Endothelial cell of umbilical vein (primary cell): ENCODE results near the gene TDRD3. TPM values are rescaled to one million over a fixed set of nuclear protein-coding genes. Genes with fewer than 3 reads are reported as not detected.

ENCODE experiments used
- BruUV-seq: library from RNA; stranded (reverse); fragments of 400-500 nt; replicated peaks from 2 replicates; lab custom pipeline; 2021; lab: Mats Ljungman, UMichigan
- CTCF ChIA-PET: fragments of 300-600, 350-600 bp; sonication (Branson Sonifier 250); formaldehyde crosslinking; loops from one replicate; lab custom pipeline; 2021; ENCODE audit warnings: antibody characterized with exemption, inconsistent platforms; lab: Charles Lee
- POLR2A ChIA-PET: fragments of 300-600, 350-600 bp; sonication (Branson Sonifier 250); formaldehyde crosslinking; loops from one replicate; lab custom pipeline; 2021; ENCODE audit warnings: antibody characterized with exemption, inconsistent platforms; lab: Charles Lee
- DNase-seq: peaks from one replicate; pipeline ENCODE4 v3.0.0-alpha.2; 2011; ENCODE audit warnings: low read depth, low spot score
- FAIRE-seq: peaks from 2 replicates; lab custom pipeline; 2011; peaks lifted over from hg19 to GRCh38; lab: Jason Lieb, UNC
- H2AFZ ChIP-seq: 2 replicates; pipeline ENCODE4 v1.6.0; 2012; ENCODE audit warnings: low read depth, low read length, control low read depth, inconsistent platforms
- H3K27ac ChIP-seq: 2 replicates; pipeline ENCODE4 v1.5.1; 2011; ENCODE audit warnings: low read depth, mild to moderate bottlenecking, control low read depth, low read length, moderate library complexity; ENCODE audit not compliant: insufficient read depth
- H3K27me3 ChIP-seq, 2 experiments: 2 replicates each; pipeline versions ENCODE4 v1.6.0 to v1.6.1; 2011; ENCODE audit warnings: low read length in 2 of 2, mixed read lengths in 1 of 2; ENCODE audit not compliant: control insufficient read depth in 2 of 2, insufficient read depth in 2 of 2
- H3K36me3 ChIP-seq, 2 experiments: 2 replicates in 1 of 2; 3 replicates in 1 of 2; pipeline ENCODE4 v1.5.1; 2011; ENCODE audit warnings: low read length in 2 of 2, mild to moderate bottlenecking in 1 of 2, moderate library complexity in 1 of 2; ENCODE audit not compliant: control insufficient read depth in 2 of 2, insufficient read depth in 2 of 2; ENCODE audit errors: extremely low read depth in 1 of 2
- H3K4me1 ChIP-seq: 3 replicates; pipeline ENCODE4 v1.5.1; 2011; ENCODE audit warnings: mild to moderate bottlenecking, low read length; ENCODE audit not compliant: control insufficient read depth, insufficient read depth; ENCODE audit errors: extremely low read depth
- H3K4me2 ChIP-seq: 2 replicates; pipeline ENCODE4 v1.6.1; 2011; ENCODE audit warnings: low read length, control low read depth, mixed read lengths; ENCODE audit not compliant: insufficient read depth
- H3K4me3 ChIP-seq, 3 experiments: fragments of 200-600 bp in 1 of 3; sonication (generic), shearing (Covaris generic) in 1 of 3; replicated peaks in 1 of 3; 2 replicates each; pipeline ENCODE4 v1.5.1; 2011 to 2016; ENCODE audit warnings: control low read depth in 3 of 3, low read length in 3 of 3, mild to moderate bottlenecking in 2 of 3, inconsistent platforms in 1 of 3, low read depth in 1 of 3, moderate library complexity in 1 of 3; ENCODE audit not compliant: insufficient read depth in 1 of 3
- H3K79me2 ChIP-seq: 2 replicates; pipeline ENCODE4 v1.6.0; 2012; ENCODE audit warnings: low read length, inconsistent platforms; ENCODE audit not compliant: control insufficient read depth, insufficient read depth
- H3K9ac ChIP-seq: replicated peaks from 2 replicates; pipeline ENCODE3; 2011; ENCODE audit warnings: low read length, control low read depth; ENCODE audit not compliant: insufficient read depth; ENCODE audit errors: extremely low read depth
- H3K9me1 ChIP-seq: replicated peaks from 3 replicates; pipeline ENCODE4 v1.6.0; 2011; ENCODE audit warnings: mild to moderate bottlenecking, low read length; ENCODE audit not compliant: control insufficient read depth, insufficient read depth; ENCODE audit errors: extremely low read depth
- H3K9me3 ChIP-seq: replicated peaks from 2 replicates; pipeline ENCODE4 v1.5.1; 2012; ENCODE audit warnings: low read length, inconsistent platforms; ENCODE audit not compliant: control insufficient read depth, insufficient read depth
- H4K20me1 ChIP-seq: replicated peaks from 2 replicates; pipeline ENCODE3; 2011; ENCODE audit warnings: mild to moderate bottlenecking, low read length; ENCODE audit not compliant: control insufficient read depth, insufficient read depth; ENCODE audit errors: extremely low read depth
- GATA2 ChIP-seq: IDR thresholded peaks from 2 replicates; pipeline ENCODE4 v1.7.0; 2011; ENCODE audit warnings: low read depth, mild to moderate bottlenecking, moderate library complexity, mixed read lengths, low read length; ENCODE audit not compliant: insufficient read length, insufficient read depth
- MYC ChIP-seq: IDR thresholded peaks from one replicate; pipeline ENCODE4 v1.6.1; 2011; ENCODE audit warnings: mild to moderate bottlenecking, low read depth, low read length
- dilution Hi-C: fragments of 300-500 bp; cut with MboI; formaldehyde crosslinking; loops from one replicate; pipeline ENCODE4 v1.15.0; 2019; ENCODE audit warnings: low sequenced_read_pairs; ENCODE audit not compliant: extremely low pct_ligation_motif_present
- intact Hi-C: fragments of 100-400 bp; cut with micrococcal nuclease; formaldehyde crosslinking; loops from one replicate; pipeline ENCODE4 v1.10.0; 2022
- polyA plus RNA-seq, 4 experiments: library from polyadenylated mRNA; depleted of rRNA in 3 of 4; stranded (reverse) in 3 of 4; unstranded in 1 of 4; fragments of >200 nt; gene quantifications; 2 replicates each; pipeline versions ENCODE4 v1.2.1 to v1.2.3, GENCODE V29; 2011 to 2012; ENCODE audit warnings: missing spikeins in 1 of 4
- total RNA-seq: library from RNA; stranded (reverse); gene quantifications from 2 replicates; pipeline ENCODE4 v1.2.3, GENCODE V29; 2021
- TF ChIP-seq, protein P1 (sequence below): IDR thresholded peaks from 2 replicates; pipeline ENCODE4 v1.6.1; 2011; ENCODE audit not compliant: insufficient read depth, insufficient read length
- TF ChIP-seq, protein P2 (sequence below), 2 donors: IDR thresholded peaks; 1 replicate in 1 of 2; 2 replicates in 1 of 2; pipeline ENCODE4 v1.5.1; 2011; ENCODE audit warnings: low read length in 2 of 2, mild to moderate bottlenecking in 2 of 2, moderate library complexity in 2 of 2, control low read depth in 1 of 2, inconsistent platforms in 1 of 2, low read depth in 1 of 2; ENCODE audit not compliant: insufficient read depth in 1 of 2; ENCODE audit errors: extremely low read depth in 1 of 2

Gene TDRD3
- total and polyA plus RNA-seq, 2 donors (not counting 3 experiments of a cell fraction or from before 2014, with no cell fraction given): 3.0 to 16.3 TPM

DNA sequence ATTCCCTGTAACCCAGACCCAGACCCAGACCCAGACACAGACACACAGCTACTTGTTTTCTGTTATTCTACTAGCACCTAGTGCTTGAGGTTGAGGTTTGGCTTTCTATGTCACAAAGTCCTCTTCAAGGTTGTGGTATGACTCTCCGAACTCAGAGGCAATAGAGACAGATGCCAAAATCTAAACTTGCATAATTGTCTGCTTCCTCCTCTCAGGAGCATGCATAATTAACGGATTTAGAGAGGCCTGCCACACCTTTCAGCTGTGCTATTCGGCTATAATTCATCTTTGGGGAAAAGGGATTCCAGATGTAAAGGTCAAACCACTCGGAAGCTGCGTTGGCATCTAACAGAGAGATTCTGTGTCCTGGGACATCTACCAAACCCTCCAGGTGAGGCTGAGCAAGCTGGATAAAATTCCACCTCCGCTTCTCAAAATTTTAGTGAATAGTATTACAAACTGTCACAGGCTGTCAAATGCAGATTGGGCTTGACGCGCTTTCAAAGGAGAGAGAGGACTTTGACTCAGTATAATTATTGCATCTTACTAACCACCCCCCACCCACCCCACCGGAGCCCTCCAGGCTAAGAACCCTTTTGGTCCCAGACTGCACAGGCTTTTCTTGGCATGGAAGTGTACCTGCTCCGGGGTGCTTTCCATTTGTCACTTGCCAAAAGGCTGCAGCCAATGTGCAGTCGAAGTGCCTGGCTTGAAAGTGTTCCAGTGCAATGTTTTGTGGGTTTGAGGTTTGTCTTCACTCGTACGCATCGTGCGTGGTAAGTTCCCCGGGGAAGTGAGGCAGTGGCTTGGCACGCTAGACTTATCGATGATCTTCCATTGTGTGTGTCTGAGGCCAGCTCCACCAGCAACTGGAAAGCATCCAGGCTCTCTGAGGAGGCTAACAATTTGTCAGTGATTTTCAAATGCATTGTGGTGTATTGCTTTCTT is 194.1 kb downstream of the TDRD3 start:
- dilution Hi-C loops (no loop called here), intact Hi-C loops (no loop called here)
- H3K9me3 ChIP-seq: no peaks in the 10 kb centered on the region
- no peak for DNase-seq
- CTCF ChIA-PET: interaction anchor here (1.8 kb wide), 1 partner anchor 21 kb away, joined by 3 read pairs; no protein-coding TSS in a partner anchor
- TF ChIP-seq, protein P1, sequence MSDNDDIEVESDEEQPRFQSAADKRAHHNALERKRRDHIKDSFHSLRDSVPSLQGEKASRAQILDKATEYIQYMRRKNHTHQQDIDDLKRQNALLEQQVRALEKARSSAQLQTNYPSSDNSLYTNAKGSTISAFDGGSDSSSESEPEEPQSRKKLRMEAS: no peak
- TF ChIP-seq, protein P2, sequence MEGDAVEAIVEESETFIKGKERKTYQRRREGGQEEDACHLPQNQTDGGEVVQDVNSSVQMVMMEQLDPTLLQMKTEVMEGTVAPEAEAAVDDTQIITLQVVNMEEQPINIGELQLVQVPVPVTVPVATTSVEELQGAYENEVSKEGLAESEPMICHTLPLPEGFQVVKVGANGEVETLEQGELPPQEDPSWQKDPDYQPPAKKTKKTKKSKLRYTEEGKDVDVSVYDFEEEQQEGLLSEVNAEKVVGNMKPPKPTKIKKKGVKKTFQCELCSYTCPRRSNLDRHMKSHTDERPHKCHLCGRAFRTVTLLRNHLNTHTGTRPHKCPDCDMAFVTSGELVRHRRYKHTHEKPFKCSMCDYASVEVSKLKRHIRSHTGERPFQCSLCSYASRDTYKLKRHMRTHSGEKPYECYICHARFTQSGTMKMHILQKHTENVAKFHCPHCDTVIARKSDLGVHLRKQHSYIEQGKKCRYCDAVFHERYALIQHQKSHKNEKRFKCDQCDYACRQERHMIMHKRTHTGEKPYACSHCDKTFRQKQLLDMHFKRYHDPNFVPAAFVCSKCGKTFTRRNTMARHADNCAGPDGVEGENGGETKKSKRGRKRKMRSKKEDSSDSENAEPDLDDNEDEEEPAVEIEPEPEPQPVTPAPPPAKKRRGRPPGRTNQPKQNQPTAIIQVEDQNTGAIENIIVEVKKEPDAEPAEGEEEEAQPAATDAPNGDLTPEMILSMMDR (IDR thresholded peaks at IDR 0.05; ENCODE audit: extremely low read depth in 1 of 2, insufficient read depth in 1 of 2, low read depth in 1 of 2, low read length in 2 of 2): no peak
- no peak for TF ChIP-seq GATA2
- no peak for TF ChIP-seq MYC
- no peak overlapping the region for H3K4me3 ChIP-seq
- no peak overlapping the region for H3K9ac ChIP-seq
- H3K4me1 ChIP-seq: no peaks in the 10 kb centered on the region
- POLR2A ChIA-PET: no interaction called here
- H3K9me1 ChIP-seq: no peaks in the 10 kb centered on the region
- no peak for FAIRE-seq
- H3K27me3 ChIP-seq: no peaks in the 10 kb centered on the region
- no peak overlapping the region for H3K27ac ChIP-seq
- no peak overlapping the region for H2AFZ ChIP-seq
- no peaks in the 10 kb centered on the region for H3K79me2 ChIP-seq
- no peak overlapping the region for H3K4me2 ChIP-seq
- BruUV-seq: no TSS peak
- H3K36me3 ChIP-seq: no peaks in the 10 kb centered on the region
- no peaks in the 10 kb centered on the region for H4K20me1 ChIP-seq
